ENCODE results near the gene ATPAF1.

Gene ATPAF1

GRCh38 chr1:46587069-46587468, 81.1 kb downstream of the ATPAF1 start:
- ATAC-seq (no peak), DNase-seq (no peak)

GRCh38 chr1:46585312-46585938, 82.7 kb downstream of the ATPAF1 start:
- no peak for ATAC-seq
- no peak for DNase-seq

GRCh38 chr1:46583494-46583893, 84.7 kb downstream of the ATPAF1 start:
- DNase-seq: no peak
- no peak for ATAC-seq

GRCh38 chr1:46582972-46583371, 85.2 kb downstream of the ATPAF1 start:
- DNase-seq (no peak), ATAC-seq (no peak)

Measured in stimulated activated naive CD8-positive, alpha-beta T cell treated with anti-CD3 and anti-CD28 coated beads, Interleukin-15, Interleukin-2, amounts not matched to agents 100 U/mL and 50 U/mL, for 24 hours (primary cell).